Stimulated activated CD8-positive, alpha-beta memory T cell treated with anti-CD3 and anti-CD28 coated beads, Interleukin-4, amount 100 ng/mL, for 4 hours (primary cell): ENCODE measurements around the gene PLPPR5.

ENCODE experiments used
- DNase-seq, 2 donors: peaks; one replicate each; pipeline ENCODE4 v3.0.0-alpha.2; 2020; ENCODE audit warnings: low read depth in 2 of 2, low spot score in 1 of 2

The PLPPR5 gene

GRCh38 chr1:98969798-98970490 lies 34.7 kb downstream of the PLPPR5 start:
- no peak for DNase-seq

- no peak for DNase-seq
Observed at GRCh38 chr1:98967122-98967521, 37.5 kb downstream of the PLPPR5 start.

GRCh38 chr1:98965394-98965793 lies 39.3 kb downstream of the PLPPR5 start:
- DNase-seq = no peak

GRCh38 chr1:98964198-98964597 lies 40.5 kb downstream of the PLPPR5 start:
- no peak for DNase-seq

GRCh38 chr1:98963064-98963758 lies 41.5 kb downstream of the PLPPR5 start:
- no peak for DNase-seq

GRCh38 chr1:98962156-98962555 lies 42.5 kb downstream of the PLPPR5 start:
- DNase-seq = no peak

- DNase-seq = no peak
Observed at GRCh38 chr1:98949621-98950020, 55.0 kb downstream of the PLPPR5 start.

GRCh38 chr1:98949166-98949565 lies 55.5 kb downstream of the PLPPR5 start:
- no peak for DNase-seq

GRCh38 chr1:98947071-98947470 lies 57.6 kb downstream of the PLPPR5 start:
- DNase-seq = no peak

GRCh38 chr1:98940722-98941079 lies 64.0 kb downstream of the PLPPR5 start:
- DNase-seq = no peak

- DNase-seq = no peak
Observed at GRCh38 chr1:98940069-98940721, 64.5 kb downstream of the PLPPR5 start.

GRCh38 chr1:98939471-98939870 lies 65.2 kb downstream of the PLPPR5 start:
- no peak for DNase-seq

GRCh38 chr1:98937347-98937746 lies 67.3 kb downstream of the PLPPR5 start:
- no peak for DNase-seq

GRCh38 chr1:98932184-98932583 lies 72.5 kb downstream of the PLPPR5 start:
- DNase-seq = no peak

GRCh38 chr1:98931128-98931835 lies 73.4 kb downstream of the PLPPR5 start:
- DNase-seq = no peak

GRCh38 chr1:98929437-98929836 lies 75.2 kb downstream of the PLPPR5 start:
- DNase-seq = no peak

GRCh38 chr1:98926597-98926996 lies 78.1 kb downstream of the PLPPR5 start:
- no peak for DNase-seq

- DNase-seq = no peak
Observed at GRCh38 chr1:98924977-98925376, 79.7 kb downstream of the PLPPR5 start.

- DNase-seq = no peak
Observed at GRCh38 chr1:98923667-98924066, 81.0 kb downstream of the PLPPR5 start.

- no peak for DNase-seq
Observed at GRCh38 chr1:98921817-98922216, 82.8 kb downstream of the PLPPR5 start.

- no peak for DNase-seq
Observed at GRCh38 chr1:98920441-98921110, 84.1 kb downstream of the PLPPR5 start.
